Ishikawa (cell line): Measurements from ENCODE around the gene EFS.

Experiments used
- CEBPB ChIP-seq: IDR thresholded peaks from 2 replicates; pipeline ENCODE4 v1.6.1; 2012
- CREB1 ChIP-seq: IDR thresholded peaks from 2 replicates; pipeline ENCODE4 v1.6.1; 2012; ENCODE audit warnings: low read depth
- EGR1 ChIP-seq: IDR thresholded peaks from 2 replicates; pipeline ENCODE4 v1.6.1; 2012
- EP300 ChIP-seq: IDR thresholded peaks from 2 replicates; pipeline ENCODE4 v1.6.1; 2012; ENCODE audit warnings: borderline replicate concordance
- FOXM1 ChIP-seq: IDR thresholded peaks from 2 replicates; pipeline ENCODE4 v1.6.1; 2012; ENCODE audit warnings: low read depth, borderline replicate concordance
- NFIC ChIP-seq: IDR thresholded peaks from 2 replicates; pipeline ENCODE4 v1.6.1; 2012
- RAD21 ChIP-seq: IDR thresholded peaks from 2 replicates; pipeline ENCODE4 v1.6.1; 2012; ENCODE audit warnings: low read depth
- REST ChIP-seq: IDR thresholded peaks from 2 replicates; pipeline ENCODE4 v1.6.1; 2012; ENCODE audit warnings: low read depth, mild to moderate bottlenecking
- TAF1 ChIP-seq: IDR thresholded peaks from 2 replicates; pipeline ENCODE4 v1.6.1; 2012; ENCODE audit warnings: low read depth, mild to moderate bottlenecking
- TCF12 ChIP-seq: IDR thresholded peaks from 2 replicates; pipeline ENCODE4 v1.6.1; 2012; ENCODE audit warnings: low read depth
- TEAD4 ChIP-seq: IDR thresholded peaks from 2 replicates; pipeline ENCODE4 v1.6.1; 2012
- YY1 ChIP-seq: IDR thresholded peaks from 2 replicates; pipeline ENCODE4 v1.6.1; 2012; ENCODE audit warnings: low read depth
- ZBTB7A ChIP-seq: IDR thresholded peaks from 2 replicates; pipeline ENCODE4 v1.6.1; 2012; ENCODE audit warnings: low read depth
- TF ChIP-seq, protein P1 (sequence below): IDR thresholded peaks from 2 replicates; pipeline ENCODE4 v1.6.1; 2012
- TF ChIP-seq, protein P2 (sequence below): IDR thresholded peaks from 2 replicates; pipeline ENCODE4 v1.6.1; 2012

EFS gene

GRCh38 chr14:23403139-23403438 is 38.1 kb upstream of the EFS start:
- no peak for TF ChIP-seq TEAD4
- TF ChIP-seq NFIC, result no peak
- no peak for TF ChIP-seq RAD21
- TF ChIP-seq CREB1, result no peak
- no peak for TF ChIP-seq YY1
- TF ChIP-seq, protein P1, sequence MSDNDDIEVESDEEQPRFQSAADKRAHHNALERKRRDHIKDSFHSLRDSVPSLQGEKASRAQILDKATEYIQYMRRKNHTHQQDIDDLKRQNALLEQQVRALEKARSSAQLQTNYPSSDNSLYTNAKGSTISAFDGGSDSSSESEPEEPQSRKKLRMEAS, result no peak
- no peak for TF ChIP-seq EGR1
- no peak for TF ChIP-seq TAF1
- TF ChIP-seq EP300, result no peak
- TF ChIP-seq, protein P2, sequence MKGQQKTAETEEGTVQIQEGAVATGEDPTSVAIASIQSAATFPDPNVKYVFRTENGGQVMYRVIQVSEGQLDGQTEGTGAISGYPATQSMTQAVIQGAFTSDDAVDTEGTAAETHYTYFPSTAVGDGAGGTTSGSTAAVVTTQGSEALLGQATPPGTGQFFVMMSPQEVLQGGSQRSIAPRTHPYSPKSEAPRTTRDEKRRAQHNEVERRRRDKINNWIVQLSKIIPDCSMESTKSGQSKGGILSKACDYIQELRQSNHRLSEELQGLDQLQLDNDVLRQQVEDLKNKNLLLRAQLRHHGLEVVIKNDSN, result no peak
- TF ChIP-seq FOXM1, result no peak
- TF ChIP-seq REST, result no peak
- no peak for TF ChIP-seq TCF12
- no peak for TF ChIP-seq CEBPB
- no peak for TF ChIP-seq ZBTB7A

GRCh38 chr14:23402296-23403138 is 37.5 kb upstream of the EFS start:
- TF ChIP-seq REST (no peak), RAD21 (no peak), YY1 (no peak), FOXM1 (no peak), CEBPB (no peak)

DNA sequence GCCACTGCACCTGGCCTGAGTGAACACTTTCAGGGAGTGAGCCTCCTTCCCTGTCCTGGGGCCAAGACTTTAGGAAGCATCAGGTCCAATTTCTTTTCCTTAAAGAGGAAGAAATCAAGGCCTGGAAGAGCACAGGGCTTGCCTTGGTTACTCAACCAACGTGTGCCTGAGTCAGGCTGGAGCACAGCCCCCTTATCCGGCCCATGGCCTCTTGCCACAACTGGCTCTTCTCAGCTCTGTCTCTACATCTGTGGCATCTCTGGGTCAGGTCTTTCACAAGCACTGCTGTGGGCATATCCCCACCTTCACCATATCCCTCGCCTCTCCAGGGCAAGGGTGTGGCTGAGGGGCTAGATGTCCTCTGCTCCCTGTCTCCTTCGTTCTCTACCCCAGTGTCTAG is 36.3 kb upstream of the EFS start:
- TF ChIP-seq TAF1, result no peak
- no peak for TF ChIP-seq RAD21
- TF ChIP-seq YY1, result no peak
- TF ChIP-seq TCF12, result no peak
- TF ChIP-seq TEAD4, result no peak
- TF ChIP-seq ZBTB7A, result no peak
- TF ChIP-seq, protein P1, result no peak
- no peak for TF ChIP-seq EGR1

GRCh38 chr14:23399591-23399990 is 34.6 kb upstream of the EFS start:
- TF ChIP-seq TEAD4, result no peak
- no peak for TF ChIP-seq TCF12
- no peak for TF ChIP-seq RAD21
- TF ChIP-seq CEBPB, result no peak
- no peak for TF ChIP-seq FOXM1
- TF ChIP-seq EP300, result no peak
- no peak for TF ChIP-seq REST
- TF ChIP-seq ZBTB7A, result no peak
- TF ChIP-seq, protein P1, result no peak
- no peak for TF ChIP-seq YY1
- TF ChIP-seq EGR1, result no peak
- TF ChIP-seq, protein P2, result no peak
- TF ChIP-seq TAF1, result no peak
- TF ChIP-seq CREB1, result no peak
- TF ChIP-seq NFIC, result no peak

GRCh38 chr14:23399136-23399535 is 34.2 kb upstream of the EFS start:
- TF ChIP-seq, protein P1, result no peak
